Measurements from ENCODE around the gene NOTCH4. TPM values are rescaled to one million over a fixed set of nuclear protein-coding genes. Genes with fewer than 3 reads are reported as not detected.

NOTCH4 gene
- total and polyA plus RNA-seq, 9 of the 15 experiments (the other 6 are each of a cell fraction or from before 2014, with no cell fraction given) = 0.24 to 4.3 (median 1.7) TPM

DNA sequence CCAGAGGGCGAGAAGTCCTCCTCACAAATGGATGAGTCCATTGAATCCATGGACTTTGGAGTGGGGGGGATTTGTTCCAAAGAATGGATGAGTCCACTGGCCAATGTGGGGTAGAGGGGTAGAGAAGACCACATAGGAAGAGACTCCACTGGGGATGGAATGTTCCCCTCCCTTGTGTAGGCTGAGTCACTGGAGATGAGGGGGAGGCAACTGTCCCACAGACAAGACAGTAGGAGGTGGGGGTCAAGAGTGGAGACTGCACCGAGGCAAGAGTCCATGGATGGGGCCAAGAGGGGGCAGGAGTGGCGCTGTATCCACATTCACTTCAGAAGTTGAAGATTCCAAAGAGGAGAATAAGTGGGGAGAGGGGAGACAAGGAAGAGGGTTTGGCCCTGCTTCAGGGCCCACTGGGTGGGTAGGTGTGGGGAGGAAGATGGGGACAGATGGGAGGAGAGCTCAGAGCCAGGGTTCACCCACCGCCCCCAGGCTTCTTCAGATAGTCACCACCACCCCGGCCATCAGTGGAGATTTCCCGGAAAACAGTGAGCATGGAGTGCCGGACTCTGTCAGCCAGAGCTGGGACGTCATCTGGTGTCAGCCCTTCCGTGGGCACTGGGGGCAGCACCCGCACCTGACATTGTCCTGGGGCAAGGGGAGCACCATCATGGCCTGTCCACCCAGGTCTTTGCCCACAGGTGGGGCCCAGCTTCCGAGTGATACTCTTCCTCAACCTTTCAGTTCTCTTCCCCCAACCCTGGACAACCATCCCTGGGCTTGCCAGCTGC is 54.9 kb downstream of the NOTCH4 start (continued):
- TF ChIP-seq, protein P1, sequence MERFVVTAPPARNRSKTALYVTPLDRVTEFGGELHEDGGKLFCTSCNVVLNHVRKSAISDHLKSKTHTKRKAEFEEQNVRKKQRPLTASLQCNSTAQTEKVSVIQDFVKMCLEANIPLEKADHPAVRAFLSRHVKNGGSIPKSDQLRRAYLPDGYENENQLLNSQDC (CRISPR knock-in tag; IDR thresholded peaks at IDR 0.05) = no peak
- TF ChIP-seq U2AF1 (optimal IDR thresholded peaks at IDR 0.05; ENCODE audit: low read depth, low read length) = no peak
- TF ChIP-seq, protein P2, sequence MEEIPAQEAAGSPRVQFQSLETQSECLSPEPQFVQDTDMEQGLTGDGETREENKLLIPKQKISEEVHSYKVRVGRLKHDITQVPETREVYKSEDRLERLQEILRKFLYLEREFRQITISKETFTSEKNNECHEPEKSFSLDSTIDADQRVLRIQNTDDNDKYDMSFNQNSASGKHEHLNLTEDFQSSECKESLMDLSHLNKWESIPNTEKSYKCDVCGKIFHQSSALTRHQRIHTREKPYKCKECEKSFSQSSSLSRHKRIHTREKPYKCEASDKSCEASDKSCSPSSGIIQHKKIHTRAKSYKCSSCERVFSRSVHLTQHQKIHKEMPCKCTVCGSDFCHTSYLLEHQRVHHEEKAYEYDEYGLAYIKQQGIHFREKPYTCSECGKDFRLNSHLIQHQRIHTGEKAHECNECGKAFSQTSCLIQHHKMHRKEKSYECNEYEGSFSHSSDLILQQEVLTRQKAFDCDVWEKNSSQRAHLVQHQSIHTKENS (CRISPR knock-in tag; IDR thresholded peaks at IDR 0.05) = no peak
- TF ChIP-seq MCM7 (IDR thresholded peaks at IDR 0.05) = no peak
- TF ChIP-seq, protein P3, sequence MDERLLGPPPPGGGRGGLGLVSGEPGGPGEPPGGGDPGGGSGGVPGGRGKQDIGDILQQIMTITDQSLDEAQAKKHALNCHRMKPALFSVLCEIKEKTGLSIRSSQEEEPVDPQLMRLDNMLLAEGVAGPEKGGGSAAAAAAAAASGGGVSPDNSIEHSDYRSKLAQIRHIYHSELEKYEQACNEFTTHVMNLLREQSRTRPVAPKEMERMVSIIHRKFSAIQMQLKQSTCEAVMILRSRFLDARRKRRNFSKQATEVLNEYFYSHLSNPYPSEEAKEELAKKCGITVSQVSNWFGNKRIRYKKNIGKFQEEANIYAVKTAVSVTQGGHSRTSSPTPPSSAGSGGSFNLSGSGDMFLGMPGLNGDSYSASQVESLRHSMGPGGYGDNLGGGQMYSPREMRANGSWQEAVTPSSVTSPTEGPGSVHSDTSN (CRISPR knock-in tag; IDR thresholded peaks at IDR 0.05; ENCODE audit: low read depth) = no peak
- TF ChIP-seq, protein P3 (tag; conservative IDR thresholded peaks at IDR 0.05; ENCODE audit: low read depth) = no peak
- TF ChIP-seq TGIF2 (CRISPR knock-in tag; IDR thresholded peaks at IDR 0.05) = no peak
- no peak for TF ChIP-seq NCOA6 (IDR thresholded peaks at IDR 0.05)
- TF ChIP-seq, protein P4, sequence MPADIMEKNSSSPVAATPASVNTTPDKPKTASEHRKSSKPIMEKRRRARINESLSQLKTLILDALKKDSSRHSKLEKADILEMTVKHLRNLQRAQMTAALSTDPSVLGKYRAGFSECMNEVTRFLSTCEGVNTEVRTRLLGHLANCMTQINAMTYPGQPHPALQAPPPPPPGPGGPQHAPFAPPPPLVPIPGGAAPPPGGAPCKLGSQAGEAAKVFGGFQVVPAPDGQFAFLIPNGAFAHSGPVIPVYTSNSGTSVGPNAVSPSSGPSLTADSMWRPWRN (IDR thresholded peaks at IDR 0.05; ENCODE audit: low read depth) = no peak
- no peak for TF ChIP-seq ZNF24 (IDR thresholded peaks at IDR 0.05)
- peak; percentile 22 for TF ChIP-seq KDM5B (IDR thresholded peaks at IDR 0.05; ENCODE audit: insufficient replicate concordance, low read depth, low read length)
- no peak for TF ChIP-seq NFIX (CRISPR knock-in tag; IDR thresholded peaks at IDR 0.05; ENCODE audit: low read depth)
- TF ChIP-seq CBX3 (IDR thresholded peaks at IDR 0.05; ENCODE audit: borderline replicate concordance in 1 of 2, low read length in 2 of 2) = no peak; a peak in 1 of 3 replicates
- no peak for TF ChIP-seq KLF10 (CRISPR knock-in tag; IDR thresholded peaks at IDR 0.05)
- no peak for TF ChIP-seq SREBF2 (CRISPR knock-in tag; IDR thresholded peaks at IDR 0.05)
- TF ChIP-seq YBX1 (IDR thresholded peaks at IDR 0.05) = no peak
- TF ChIP-seq ZNF586 (CRISPR knock-in tag; conservative IDR thresholded peaks at IDR 0.05) = no peak
- TF ChIP-seq, protein P5, sequence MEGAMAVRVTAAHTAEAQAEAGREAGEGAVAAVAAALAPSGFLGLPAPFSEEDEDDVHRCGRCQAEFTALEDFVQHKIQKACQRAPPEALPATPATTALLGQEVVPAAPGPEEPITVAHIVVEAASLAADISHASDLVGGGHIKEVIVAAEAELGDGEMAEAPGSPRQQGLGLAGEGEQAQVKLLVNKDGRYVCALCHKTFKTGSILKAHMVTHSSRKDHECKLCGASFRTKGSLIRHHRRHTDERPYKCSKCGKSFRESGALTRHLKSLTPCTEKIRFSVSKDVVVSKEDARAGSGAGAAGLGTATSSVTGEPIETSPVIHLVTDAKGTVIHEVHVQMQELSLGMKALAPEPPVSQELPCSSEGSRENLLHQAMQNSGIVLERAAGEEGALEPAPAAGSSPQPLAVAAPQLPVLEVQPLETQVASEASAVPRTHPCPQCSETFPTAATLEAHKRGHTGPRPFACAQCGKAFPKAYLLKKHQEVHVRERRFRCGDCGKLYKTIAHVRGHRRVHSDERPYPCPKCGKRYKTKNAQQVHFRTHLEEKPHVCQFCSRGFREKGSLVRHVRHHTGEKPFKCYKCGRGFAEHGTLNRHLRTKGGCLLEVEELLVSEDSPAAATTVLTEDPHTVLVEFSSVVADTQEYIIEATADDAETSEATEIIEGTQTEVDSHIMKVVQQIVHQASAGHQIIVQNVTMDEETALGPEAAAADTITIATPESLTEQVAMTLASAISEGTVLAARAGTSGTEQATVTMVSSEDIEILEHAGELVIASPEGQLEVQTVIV (CRISPR knock-in tag; IDR thresholded peaks at IDR 0.05; ENCODE audit: borderline replicate concordance) = no peak
- TF ChIP-seq LCOR (CRISPR knock-in tag; IDR thresholded peaks at IDR 0.05) = no peak
- TF ChIP-seq TAF9B (IDR thresholded peaks at IDR 0.05; ENCODE audit: partially characterized antibody) = no peak
- no peak for TF ChIP-seq DNMT1 (IDR thresholded peaks at IDR 0.05)
- no peak for TF ChIP-seq ZNF444 (CRISPR knock-in tag; IDR thresholded peaks at IDR 0.05)

Measured in K562 (cell line).